Stimulated activated CD4-positive, alpha-beta T cell treated with anti-CD3 and anti-CD28 coated beads, TNF-alpha, amount 100 ng/mL, for 1 hour (primary cell): ENCODE results near the gene LIN9.

Experiments used
- DNase-seq, 3 donors: peaks; one replicate each; pipeline ENCODE4 v3.0.0-alpha.2; 2020; ENCODE audit warnings: low read depth in 3 of 3, low spot score in 1 of 3

LIN9 gene

GRCh38 chr1:226320930-226321329 lies 12.0 kb upstream of the LIN9 start:
- no peak for DNase-seq

DNA sequence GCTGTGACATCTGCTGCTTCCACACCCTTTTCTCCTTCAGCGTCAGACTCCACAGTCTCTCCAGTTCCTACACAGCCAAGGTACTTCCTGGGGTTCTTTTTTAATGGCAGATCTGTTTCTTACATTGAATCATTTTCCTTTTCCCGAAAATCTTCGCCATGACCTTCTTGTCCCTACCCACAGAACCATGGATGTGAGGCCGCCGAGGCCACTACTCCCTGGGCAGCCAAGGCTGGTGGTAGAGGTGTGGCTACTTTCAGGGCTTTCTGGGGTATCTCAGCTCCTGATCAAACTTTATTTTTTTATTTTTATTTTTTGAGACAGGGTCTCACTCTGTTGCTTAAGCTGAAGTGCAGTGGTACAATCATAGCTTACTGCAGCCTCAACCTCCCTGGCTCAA lies 9.5 kb upstream of the LIN9 start:
- no peak for DNase-seq

DNA sequence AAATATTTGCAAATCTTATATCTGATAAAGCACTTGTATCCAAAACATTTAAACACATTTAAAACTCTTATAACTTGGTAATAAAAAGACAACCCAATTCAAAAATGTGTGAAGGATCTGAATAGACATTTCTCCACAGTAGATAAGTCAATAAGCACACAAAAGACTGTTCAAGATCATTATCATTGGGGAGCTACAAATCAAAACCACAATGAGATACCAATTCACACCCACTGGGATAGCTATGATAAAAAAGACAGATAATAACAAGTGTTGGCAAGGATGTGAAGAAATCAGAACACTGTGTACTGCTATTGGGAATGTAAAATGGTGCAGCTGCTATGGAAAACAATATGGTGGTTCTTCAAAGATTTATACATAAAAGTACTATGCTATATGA lies 5.1 kb upstream of the LIN9 start:
- DNase-seq: no peak

GRCh38 chr1:226312065-226312464 lies 3.1 kb upstream of the LIN9 start:
- no peak for DNase-seq

DNA sequence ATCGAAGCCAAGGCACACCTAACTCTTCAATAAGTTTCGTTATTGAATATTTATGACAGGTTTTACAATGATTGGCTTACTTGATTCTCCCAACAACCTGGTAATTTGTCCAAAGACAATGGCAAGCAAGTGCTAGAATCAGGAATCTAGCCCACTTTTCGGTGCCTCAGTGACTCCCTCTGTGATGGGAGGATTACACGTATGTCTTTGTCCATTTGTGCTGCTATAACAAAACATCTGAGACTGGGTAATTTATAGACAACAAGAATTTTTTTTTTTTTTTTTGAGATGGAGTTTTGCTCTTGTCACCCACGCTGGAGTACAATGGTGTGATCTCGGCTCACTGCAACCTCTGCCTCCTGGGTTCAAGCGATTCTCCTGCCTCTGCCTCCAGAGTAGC lies 2.4 kb upstream of the LIN9 start:
- no peak for DNase-seq

DNA sequence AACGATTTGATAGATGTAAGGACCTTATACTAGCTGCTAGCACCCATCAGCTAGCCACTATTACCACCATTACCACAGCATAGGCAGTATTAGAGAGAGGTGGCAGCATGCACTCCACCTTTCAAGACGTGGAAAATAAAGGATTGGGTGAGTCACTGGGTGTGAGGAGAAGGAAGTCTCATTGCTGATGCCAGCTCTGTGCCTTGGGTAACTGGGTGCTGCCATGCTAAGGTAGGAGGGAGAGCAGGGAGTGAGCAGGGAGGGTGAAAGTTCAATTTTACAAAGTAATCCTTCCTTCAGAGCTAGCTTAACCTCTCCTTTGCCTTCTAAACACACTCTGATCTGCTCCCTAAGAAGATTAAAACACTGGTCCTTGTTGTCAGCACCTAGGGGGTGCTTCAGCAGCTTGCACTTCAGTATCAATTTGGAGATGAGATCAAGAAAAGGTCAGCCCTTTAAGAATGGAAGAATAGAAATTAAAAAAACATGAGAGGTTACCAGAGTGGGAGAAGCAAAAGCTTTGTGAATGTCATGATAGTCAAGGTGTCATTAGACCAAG lies 1.8 kb upstream of the LIN9 start:
- no peak for DNase-seq

- no peak for DNase-seq
Observed at GRCh38 chr1:226310245-226310540, 1.2 kb upstream of the LIN9 start.

DNA sequence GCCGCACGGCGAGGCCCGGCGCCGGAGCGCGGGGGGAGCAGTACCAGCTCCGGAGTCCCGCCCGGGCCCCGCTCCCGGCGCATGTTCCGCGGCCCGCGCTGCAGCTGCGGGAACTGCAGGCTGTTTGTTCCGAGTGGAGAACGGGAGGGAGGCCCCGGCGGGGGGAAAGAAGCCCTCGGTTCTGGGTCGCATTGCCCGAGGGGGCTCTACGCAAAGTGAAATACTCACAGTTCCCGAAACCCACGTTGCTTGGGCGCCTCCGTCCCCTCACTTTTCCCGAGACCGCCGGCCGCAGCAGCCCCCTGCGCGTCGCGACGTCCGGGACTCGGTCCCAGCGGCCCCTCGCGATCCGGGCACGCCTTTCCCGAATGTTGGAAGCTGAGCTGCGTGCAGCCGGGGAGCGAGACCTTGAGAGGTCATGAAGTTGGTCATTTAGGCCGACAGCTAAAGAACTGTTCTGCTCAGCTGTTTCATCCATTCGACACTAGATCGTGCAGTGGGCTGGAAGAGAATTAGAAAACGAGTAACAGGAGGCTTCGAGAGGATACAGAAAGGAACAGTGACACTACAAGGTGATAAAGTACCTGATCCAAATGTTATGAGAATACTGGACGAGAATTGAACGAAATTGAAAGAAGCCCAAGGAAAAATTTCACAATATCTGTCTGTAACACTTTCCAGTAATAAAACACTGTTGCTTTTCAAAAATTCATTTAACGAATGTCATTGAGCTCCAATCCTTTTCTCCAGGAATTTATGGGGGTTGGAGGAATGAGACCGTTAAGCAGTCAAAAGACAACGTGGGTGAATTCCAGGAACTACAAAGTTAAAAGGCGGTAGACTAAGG lies 657 bp upstream of the LIN9 start:
- DNase-seq: no peak

DNA sequence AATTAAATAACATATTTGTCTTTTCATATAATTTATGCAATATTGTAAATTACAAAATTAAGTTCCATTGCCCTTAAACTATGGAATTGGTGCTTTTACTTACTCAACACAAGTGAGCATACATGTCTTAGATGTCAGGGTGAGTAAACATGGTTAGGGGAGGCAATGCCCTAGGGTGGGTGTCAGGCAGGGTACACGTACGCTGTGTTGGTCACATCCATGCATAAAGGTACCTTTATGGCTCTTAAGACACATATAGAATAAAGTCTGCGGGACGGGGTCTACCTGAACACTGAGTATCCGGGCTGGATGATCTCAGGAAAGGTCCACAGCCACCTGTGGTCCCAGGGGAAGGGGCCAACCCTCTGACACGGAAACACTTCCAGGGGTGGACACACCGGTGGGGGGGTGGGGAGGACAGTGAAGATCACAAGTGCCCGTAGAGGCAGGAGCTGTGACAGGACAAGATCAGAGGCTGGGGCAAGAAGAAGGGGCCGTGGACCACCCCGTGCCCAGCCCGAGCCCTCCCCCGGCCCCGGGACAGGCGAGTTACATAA lies 720 bp downstream of the LIN9 start:
- peak in 1 of 3 donors; percentile 8 for DNase-seq

DNA sequence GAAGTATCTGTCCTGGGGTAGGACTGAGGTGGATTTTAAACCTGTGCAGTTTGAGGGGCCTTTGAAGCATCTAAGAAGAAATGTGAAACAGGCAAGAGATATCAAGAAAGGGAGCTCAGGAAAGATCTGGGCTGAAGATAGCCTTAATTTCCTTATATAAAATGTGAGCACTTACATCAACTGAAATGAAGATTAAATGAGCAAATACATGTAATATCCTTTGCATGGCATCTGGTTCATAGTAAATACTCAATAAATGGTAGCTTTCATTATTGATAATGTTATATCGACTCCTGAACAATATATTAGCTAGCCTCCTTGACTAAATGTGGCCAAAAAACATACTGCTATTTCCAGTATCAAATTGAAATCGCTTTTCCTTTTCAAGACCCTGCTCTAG lies 2.5 kb downstream of the LIN9 start:
- no peak for DNase-seq

DNA sequence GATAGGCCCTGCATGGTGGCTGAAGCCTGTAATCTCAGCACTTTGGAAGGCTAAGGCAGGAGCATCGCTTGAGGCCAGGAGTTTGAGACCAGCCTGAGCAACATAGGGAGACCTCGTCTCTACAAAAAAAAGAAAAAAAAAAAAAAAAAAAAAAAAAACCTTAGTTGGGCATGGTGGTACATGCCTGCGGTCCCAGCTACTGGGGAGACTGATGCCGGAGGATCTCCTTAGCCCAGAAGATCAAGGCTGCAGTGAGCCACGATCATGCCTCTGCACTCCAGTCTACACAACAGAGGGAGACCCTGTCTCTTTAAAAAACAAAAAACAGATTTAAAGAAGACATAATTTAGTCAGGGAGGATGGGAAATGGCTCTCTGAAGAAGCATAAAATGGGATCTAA lies 3.8 kb downstream of the LIN9 start:
- no peak for DNase-seq

GRCh38 chr1:226304291-226304955 lies 4.5 kb downstream of the LIN9 start:
- no peak for DNase-seq

- no peak for DNase-seq
Observed at GRCh38 chr1:226302731-226303130, 6.2 kb downstream of the LIN9 start.

GRCh38 chr1:226296911-226297310 lies 12.1 kb downstream of the LIN9 start:
- no peak for DNase-seq

GRCh38 chr1:226293553-226293920 lies 15.4 kb downstream of the LIN9 start:
- DNase-seq: no peak

DNA sequence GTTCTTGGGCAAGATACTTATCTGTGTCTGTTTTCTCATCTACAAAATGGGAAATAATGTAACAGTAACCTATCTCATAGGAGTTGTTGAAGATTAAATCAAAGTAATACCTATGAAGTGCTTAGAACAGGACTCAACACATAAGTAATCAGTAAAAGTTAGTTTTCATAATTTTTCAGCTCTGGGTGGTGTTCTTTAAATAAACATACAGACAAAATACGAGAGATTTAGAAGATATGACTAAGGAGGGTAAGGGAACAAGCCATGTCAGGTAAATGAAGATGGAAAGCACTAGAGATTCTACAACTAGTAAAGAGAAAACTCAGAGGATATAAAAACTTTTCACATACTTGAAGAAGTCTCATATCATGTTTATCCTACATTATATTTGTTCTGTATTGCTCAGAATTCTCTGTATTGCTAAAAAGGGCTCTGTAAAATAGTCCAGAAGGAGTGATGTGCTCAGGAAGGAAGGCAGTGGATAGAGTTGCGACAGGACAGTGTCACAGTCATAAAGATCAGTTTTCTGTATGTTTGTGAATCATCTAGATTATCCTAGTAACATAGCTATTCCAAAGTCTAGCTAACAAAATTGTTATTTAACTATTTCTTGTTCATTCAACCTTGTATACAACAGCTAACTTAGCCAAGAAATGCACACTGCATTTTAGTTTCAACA lies 16.0 kb downstream of the LIN9 start:
- DNase-seq: no peak

DNA sequence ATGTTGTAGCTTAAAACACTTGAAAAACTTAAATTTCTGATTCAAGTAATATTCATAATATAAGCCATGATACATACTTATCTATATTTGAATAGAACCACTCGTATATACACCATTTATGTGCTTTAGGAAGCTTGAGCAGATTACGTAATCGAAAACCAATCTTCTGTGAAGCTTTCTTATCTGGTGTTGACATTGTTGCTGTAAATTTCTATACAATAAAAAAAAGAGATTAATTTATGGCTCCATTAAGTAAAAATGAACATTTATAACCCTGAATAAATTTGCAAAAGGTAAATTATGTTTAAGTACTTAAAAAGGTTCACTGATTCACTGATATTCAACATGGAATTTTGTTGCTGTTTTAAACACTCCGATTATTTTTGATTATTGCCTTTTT lies 21.4 kb downstream of the LIN9 start:
- DNase-seq: no peak

DNA sequence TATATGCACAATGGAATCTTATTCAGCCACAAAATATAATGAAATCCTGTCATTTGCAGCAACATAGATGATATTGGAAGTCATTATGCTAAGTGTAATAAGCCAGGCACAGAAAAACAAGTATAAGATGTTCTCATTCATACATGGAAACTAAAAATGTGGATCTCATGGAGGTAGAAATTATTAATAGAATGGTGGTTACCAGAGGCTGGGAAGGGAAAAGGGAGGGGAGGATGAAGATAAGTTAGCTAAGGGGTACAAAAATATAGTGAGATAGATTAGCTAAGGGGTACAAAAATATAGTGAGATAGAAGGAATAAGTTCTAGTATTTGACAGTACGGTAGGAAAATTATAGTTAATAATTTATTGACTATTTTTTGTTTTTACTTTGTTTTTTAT lies 27.9 kb downstream of the LIN9 start:
- DNase-seq: no peak

GRCh38 chr1:226279498-226279897 lies 29.5 kb downstream of the LIN9 start:
- no peak for DNase-seq

DNA sequence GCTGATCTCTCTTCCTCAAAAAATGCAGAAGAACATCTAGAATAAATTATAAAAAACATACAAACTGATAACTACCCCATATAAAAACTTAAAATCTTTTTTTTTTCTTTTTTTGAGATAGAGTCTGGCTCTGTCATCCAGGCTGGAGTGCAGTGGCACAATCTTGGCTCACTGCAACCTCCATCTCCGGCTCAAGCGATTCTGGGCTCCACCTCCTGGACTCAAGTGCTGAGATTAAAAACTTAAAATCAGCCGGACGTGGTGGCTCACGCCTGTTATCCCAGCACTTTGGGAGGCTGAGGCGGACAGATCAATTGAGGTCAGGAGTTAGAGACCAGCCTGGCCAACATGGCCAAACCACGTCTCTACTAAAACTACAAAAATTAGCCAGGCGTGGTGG lies 31.1 kb downstream of the LIN9 start:
- no peak for DNase-seq

- DNase-seq: no peak
Observed at GRCh38 chr1:226276987-226277386, 32.0 kb downstream of the LIN9 start.
